Neuronal stem cell (in vitro differentiated cells): ENCODE measurements around the gene DENND2A.
"Not testable (repeated sequence)": the region's sequence is repeated elsewhere in the genome, so short reads cannot be mapped to it uniquely, and the experiment has no call there.

ENCODE experiments used
- DNase-seq: peaks from one replicate; pipeline ENCODE4 v3.0.0-alpha.2; 2013; ENCODE audit warnings: low spot score
- H2AFZ ChIP-seq: one replicate; pipeline ENCODE4 v1.6.1; 2013; ENCODE audit warnings: mild to moderate bottlenecking, low read length, inconsistent platforms
- H2AK5ac ChIP-seq: 2 replicates; pipeline ENCODE4 v1.6.1; 2013; ENCODE audit warnings: low read depth, mild to moderate bottlenecking, inconsistent platforms, low read length, moderate library complexity, mixed read lengths
- H2BK120ac ChIP-seq: 2 replicates; pipeline ENCODE4 v1.6.1; 2013; ENCODE audit warnings: low read depth, mild to moderate bottlenecking, inconsistent platforms, low read length, moderate library complexity, mixed read lengths
- H2BK12ac ChIP-seq: one replicate; pipeline ENCODE4 v1.6.1; 2013; ENCODE audit warnings: low read length, inconsistent platforms
- H2BK15ac ChIP-seq: 2 replicates; pipeline ENCODE4 v1.6.1; 2013; ENCODE audit warnings: mild to moderate bottlenecking, low read length, inconsistent platforms, mixed read lengths
- H2BK5ac ChIP-seq: one replicate; pipeline ENCODE4 v1.6.1; 2013; ENCODE audit warnings: inconsistent platforms, mild to moderate bottlenecking, low read length, moderate library complexity
- H3K14ac ChIP-seq: one replicate; pipeline ENCODE4 v1.6.1; 2013; ENCODE audit warnings: low read length, inconsistent platforms
- H3K18ac ChIP-seq: 2 replicates; pipeline ENCODE4 v1.6.1; 2013; ENCODE audit warnings: low read length, inconsistent platforms
- H3K23ac ChIP-seq: 2 replicates; pipeline ENCODE4 v1.6.1; 2013; ENCODE audit warnings: low read depth, mild to moderate bottlenecking, mixed read lengths, low read length, inconsistent platforms; ENCODE audit not compliant: poor library complexity
- H3K27ac ChIP-seq: replicated peaks from 3 replicates; pipeline ENCODE4 v1.5.1; 2013; ENCODE audit warnings: low read length, inconsistent platforms
- H3K27me3 ChIP-seq, 3 experiments: 2 replicates each; pipeline ENCODE4 v1.6.1; 2013; ENCODE audit warnings: low read length in 3 of 3, mild to moderate bottlenecking in 2 of 3, inconsistent platforms in 1 of 3, low read depth in 1 of 3, mixed read lengths in 1 of 3, moderate library complexity in 1 of 3; ENCODE audit not compliant: control insufficient read depth in 3 of 3, insufficient read depth in 3 of 3
- H3K36me3 ChIP-seq, 2 donors: replicated peaks in 1 of 2; 2 replicates each; pipeline ENCODE4 v1.6.1; 2013; ENCODE audit warnings: low read length in 2 of 2; ENCODE audit not compliant: control insufficient read depth in 2 of 2, insufficient read depth in 2 of 2
- H3K4ac ChIP-seq: 2 replicates; pipeline ENCODE4 v1.6.1; 2013; ENCODE audit warnings: inconsistent platforms, mild to moderate bottlenecking, low read length, moderate library complexity
- H3K4me1 ChIP-seq, 2 donors: 1 replicate in 1 of 2; 2 replicates in 1 of 2; pipeline ENCODE4 v1.6.1; 2013; ENCODE audit warnings: low read length in 2 of 2, low read depth in 1 of 2; ENCODE audit not compliant: control insufficient read depth in 2 of 2, insufficient read depth in 1 of 2
- H3K4me2 ChIP-seq: one replicate; pipeline ENCODE4 v1.6.1; 2013; ENCODE audit warnings: mild to moderate bottlenecking, low read length, inconsistent platforms; ENCODE audit not compliant: insufficient read depth, poor library complexity, severe bottlenecking
- H3K4me3 ChIP-seq, 2 donors: 2 replicates each; pipeline ENCODE4 v1.5.1; 2013; ENCODE audit warnings: low read length in 2 of 2, mild to moderate bottlenecking in 2 of 2, inconsistent platforms in 1 of 2, moderate library complexity in 1 of 2
- H3K79me1 ChIP-seq: one replicate; pipeline ENCODE4 v1.6.1; 2013; ENCODE audit warnings: low read depth, mild to moderate bottlenecking, inconsistent platforms, low read length, moderate library complexity
- H3K9ac ChIP-seq: one replicate; pipeline ENCODE4 v1.6.1; 2013; ENCODE audit warnings: mild to moderate bottlenecking, low read depth, low read length, inconsistent platforms; ENCODE audit not compliant: poor library complexity
- H3K9me3 ChIP-seq, 2 donors: replicated peaks in 1 of 2; 2 replicates each; pipeline versions ENCODE3 to v1.6.1; 2013; ENCODE audit warnings: low read length in 2 of 2, mild to moderate bottlenecking in 2 of 2, inconsistent platforms in 1 of 2, low read depth in 1 of 2, mixed read lengths in 1 of 2, moderate library complexity in 1 of 2; ENCODE audit not compliant: control insufficient read depth in 2 of 2, insufficient read depth in 1 of 2
- H4K8ac ChIP-seq: one replicate; pipeline ENCODE4 v1.6.1; 2013; ENCODE audit warnings: low read depth, mild to moderate bottlenecking, inconsistent platforms, low read length, moderate library complexity
- H4K91ac ChIP-seq: one replicate; pipeline ENCODE4 v1.6.1; 2013; ENCODE audit warnings: low read length, low read depth, mild to moderate bottlenecking, inconsistent platforms; ENCODE audit not compliant: poor library complexity
- WGBS, 2 donors: extraction: QIAGEN DNeasy Blood & Tissue Kit; methylation state at CpG; one replicate each; pipeline ENCODE4 v1.1.7; 2013; ENCODE audit warnings: missing lambda C conversion rate in 2 of 2, mixed read lengths in 1 of 2; ENCODE audit not compliant: insufficient read length in 2 of 2, insufficient replicate concordance in 1 of 2; ENCODE audit errors: extremely low coverage in 2 of 2; 5-methylcytosine and 5-hydroxymethylcytosine counted together

Gene DENND2A

DNA sequence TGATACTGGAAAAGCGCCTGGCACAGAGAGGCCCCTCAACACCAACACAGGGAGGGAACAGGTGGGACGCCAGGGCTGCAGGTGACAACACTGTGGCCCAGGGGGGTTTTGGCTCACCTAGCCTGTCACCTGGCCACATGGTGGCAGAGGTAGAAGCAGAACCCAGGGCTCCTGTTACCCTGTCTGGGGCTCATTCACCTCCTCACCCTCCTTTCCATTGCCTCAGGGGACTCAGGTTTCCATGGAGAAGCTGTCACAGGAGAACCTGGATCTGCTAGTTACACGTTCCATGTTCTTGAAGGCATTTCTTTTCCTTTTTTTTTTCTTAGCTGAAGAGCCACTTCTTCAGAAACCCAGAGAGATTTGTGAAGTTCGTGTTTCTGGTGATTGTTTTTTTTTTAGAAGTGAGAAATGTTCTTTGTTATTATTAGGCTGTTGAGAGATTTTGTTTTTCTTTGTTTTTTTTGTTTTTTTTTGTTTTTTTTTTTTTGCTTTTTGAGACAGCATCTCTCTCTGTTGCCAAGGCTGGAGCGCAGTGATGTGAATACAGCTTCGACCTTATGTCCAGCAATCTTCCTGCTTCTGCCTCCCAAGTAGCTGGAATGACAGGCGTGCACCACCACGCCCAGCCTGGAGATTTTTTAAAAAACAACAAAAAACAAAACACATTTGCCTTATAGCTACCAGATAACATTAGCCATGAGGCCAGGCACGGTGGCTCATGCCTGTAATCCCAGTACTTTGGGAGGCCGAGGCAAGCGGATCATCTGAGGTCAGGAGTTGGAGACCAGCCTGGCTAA, 16.0 kb downstream of the DENND2A start:
- Histone ChIP-seq H3K23ac (no peak overlapping the region), H2BK12ac (no peak overlapping the region), H3K36me3 (peaks cover 8 to 33% of the 10 kb centered on the region in 2 donors), H2BK5ac (no peak overlapping the region), H3K9me3 (no peaks in the 10 kb centered on the region), H2AFZ (no peak overlapping the region), H2AK5ac (no peak overlapping the region), H3K9ac (no peak overlapping the region), H3K27me3 (no peaks in the 10 kb centered on the region), H3K14ac (no peak overlapping the region), H3K4me1 (peaks cover 7 to 8% of the 10 kb centered on the region in 2 donors), H2BK120ac (no peak overlapping the region), H4K91ac (no peak overlapping the region), H4K8ac (no peak overlapping the region), H2BK15ac (no peak overlapping the region), H3K4me2 (no peak overlapping the region), H3K4me3 (no peak overlapping the region), H3K18ac (no peak overlapping the region), H3K79me1 (peaks cover 4% of the 10 kb centered on the region), H3K4ac (no peak overlapping the region), H3K27ac (no peak overlapping the region)
- WGBS, 2 donors = no CpG with 5 or more reads among the region's 11 CpGs
- no peak for DNase-seq

- Histone ChIP-seq H4K91ac (no peak overlapping the region), H2BK5ac (no peak overlapping the region), H2BK15ac (no peak overlapping the region), H3K36me3 (peaks cover 8 to 27% of the 10 kb centered on the region in 2 donors), H4K8ac (no peak overlapping the region), H2BK120ac (no peak overlapping the region), H2AFZ (no peak overlapping the region), H3K14ac (no peak overlapping the region), H2AK5ac (no peak overlapping the region), H3K23ac (no peak overlapping the region), H3K4me2 (no peak overlapping the region), H3K27ac (no peak overlapping the region), H3K4me1 (peaks cover 7 to 8% of the 10 kb centered on the region in 2 donors), H3K4me3 (no peak overlapping the region), H3K9me3 (no peaks in the 10 kb centered on the region), H2BK12ac (no peak overlapping the region), H3K9ac (no peak overlapping the region), H3K18ac (no peak overlapping the region), H3K4ac (no peak overlapping the region), H3K27me3 (no peaks in the 10 kb centered on the region), H3K79me1 (peaks cover 4% of the 10 kb centered on the region)
- no peak for DNase-seq
- WGBS, 2 donors = no CpG with 5 or more reads among the region's 6 CpGs
Measured at GRCh38 chr7:140623980-140624379, 16.6 kb downstream of the DENND2A start.

DNA sequence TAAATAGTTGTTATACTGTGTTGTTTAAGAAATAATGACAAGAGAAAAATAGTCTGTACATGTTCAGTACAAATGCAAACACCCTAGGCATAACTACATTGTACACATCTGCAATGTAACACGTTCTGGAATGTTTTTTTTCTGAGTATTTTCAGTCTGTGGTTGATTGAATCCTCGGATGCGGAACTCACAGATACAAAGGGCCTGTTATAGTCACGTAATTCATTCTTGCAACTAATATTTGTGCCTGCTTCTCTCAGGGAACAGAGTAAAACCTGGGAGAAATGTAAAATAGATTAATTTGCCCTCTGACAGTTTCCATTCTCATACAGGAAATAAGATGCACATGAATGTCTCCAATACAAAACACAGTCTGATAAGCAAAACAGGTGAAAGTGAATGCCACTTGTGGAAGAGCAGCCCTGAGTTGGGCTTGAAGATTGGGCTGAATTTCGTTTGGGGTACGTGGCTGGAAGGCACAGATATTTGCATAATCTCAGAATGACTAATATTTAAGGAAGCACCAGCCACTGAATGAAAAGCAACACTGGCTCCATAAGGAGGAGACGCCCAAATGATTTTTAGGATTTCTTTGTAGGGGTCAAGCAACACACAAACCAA, 19.1 kb downstream of the DENND2A start:
- Histone ChIP-seq H4K91ac (no peak overlapping the region), H3K9ac (no peak overlapping the region), H3K27ac (no peak overlapping the region), H3K4ac (no peak overlapping the region), H3K9me3 (no peaks in the 10 kb centered on the region), H3K23ac (no peak overlapping the region), H2BK12ac (no peak overlapping the region), H3K79me1 (peaks cover 1% of the 10 kb centered on the region), H2BK15ac (no peak overlapping the region), H3K27me3 (no peaks in the 10 kb centered on the region), H2BK5ac (no peak overlapping the region), H2AFZ (no peak overlapping the region), H3K18ac (no peak overlapping the region), H2AK5ac (no peak overlapping the region), H3K14ac (no peak overlapping the region), H3K4me3 (no peak overlapping the region), H4K8ac (no peak overlapping the region), H3K4me2 (no peak overlapping the region), H2BK120ac (no peak overlapping the region), H3K4me1 (peaks cover 4 to 5% of the 10 kb centered on the region in 2 donors), H3K36me3 (peaks cover 8 to 23% of the 10 kb centered on the region in 2 donors)
- no peak for DNase-seq
- WGBS, 2 donors = no CpG with 5 or more reads among the region's 7 CpGs

DNA sequence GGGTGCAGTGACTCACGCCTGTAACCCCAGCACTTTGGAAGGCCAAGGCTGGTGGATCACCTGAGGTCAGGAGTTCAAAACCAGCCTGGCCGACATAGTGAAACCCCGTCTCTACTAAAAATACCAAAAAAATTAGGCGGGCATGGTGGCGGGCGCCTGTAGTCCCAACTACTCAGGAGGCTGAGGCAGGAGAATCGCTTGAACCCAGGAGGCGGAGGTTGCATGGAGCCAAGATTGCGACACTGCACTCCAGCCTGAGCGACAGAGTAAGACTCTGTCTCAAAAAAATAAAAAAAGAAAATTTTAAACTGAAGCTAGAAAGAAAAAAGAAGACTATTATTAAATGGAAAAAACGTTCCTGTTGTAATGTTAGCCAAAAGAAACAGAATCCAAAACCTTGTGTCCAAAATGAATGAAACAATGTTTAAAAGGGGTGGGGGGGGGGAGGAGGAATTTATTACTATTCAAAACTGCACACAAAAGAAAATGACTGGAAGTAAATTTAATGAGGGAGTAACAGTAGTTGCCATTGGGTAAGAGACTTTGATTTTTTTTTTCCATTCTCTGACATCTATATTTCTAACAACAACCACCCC, 20.6 kb downstream of the DENND2A start:
- H2AFZ ChIP-seq, H2AK5ac ChIP-seq, H3K4me2 ChIP-seq, H2BK120ac ChIP-seq, H3K27ac ChIP-seq, H3K4me3 ChIP-seq, H3K9me3 ChIP-seq, H3K18ac ChIP-seq, DNase-seq, H3K79me1 ChIP-seq, H2BK12ac ChIP-seq, H2BK15ac ChIP-seq, H3K27me3 ChIP-seq, H3K4ac ChIP-seq, H3K9ac ChIP-seq, H4K8ac ChIP-seq, H3K23ac ChIP-seq, H3K14ac ChIP-seq, H3K4me1 ChIP-seq, H4K91ac ChIP-seq, H2BK5ac ChIP-seq: not testable (repeated sequence)
- H3K36me3 ChIP-seq = peaks cover 8 to 21% of the 10 kb centered on the region in 2 donors
- WGBS, 2 donors = no CpG with 5 or more reads among the region's 11 CpGs
